GM13976 (cell line): ENCODE data around the gene SLC17A9.

Experiments used
- DNase-seq: peaks from one replicate; pipeline ENCODE4 v3.0.0; 2012; ENCODE audit warnings: low spot score
- CTCF ChIP-seq: IDR thresholded peaks from 2 replicates; pipeline ENCODE4 v1.5.1; 2012; ENCODE audit warnings: borderline replicate concordance, mild to moderate bottlenecking; ENCODE audit not compliant: insufficient read depth; ENCODE audit errors: extremely low read depth, missing control alignments, control extremely low read depth
- in situ Hi-C: fragments of 300-500 bp; cut with MboI; formaldehyde crosslinking; loops from one replicate; pipeline ENCODE4 v1.12.0; 2022; ENCODE audit warnings: low sequenced_read_pairs, mixed read lengths, inconsistent platforms; ENCODE audit not compliant: unreplicated experiment

Gene SLC17A9

GRCh38 chr20:62979876-62980373 lies 27.4 kb downstream of the SLC17A9 start:
- no peak for TF ChIP-seq CTCF
- in situ Hi-C loops, result no loop called here
- no peak for DNase-seq

- no peak for TF ChIP-seq CTCF
- DNase-seq, result no peak
- in situ Hi-C loops, result no loop called here
Measured at GRCh38 chr20:62980380-62980960, 28.0 kb downstream of the SLC17A9 start.

- no peak for TF ChIP-seq CTCF
- in situ Hi-C loops, result no loop called here
- no peak for DNase-seq
Measured at GRCh38 chr20:62980970-62981369, 28.5 kb downstream of the SLC17A9 start.

- DNase-seq, result no peak
- in situ Hi-C loops, result no loop called here
- TF ChIP-seq CTCF, result no peak
Measured at GRCh38 chr20:62982124-62983075, 29.9 kb downstream of the SLC17A9 start.

- in situ Hi-C loops, result no loop called here
- no peak for DNase-seq
- no peak for TF ChIP-seq CTCF
Measured at GRCh38 chr20:62983210-62983609, 30.7 kb downstream of the SLC17A9 start.

- in situ Hi-C loops, result no loop called here
- no peak for DNase-seq
- no peak for TF ChIP-seq CTCF
Measured at GRCh38 chr20:62984666-62985443, 32.3 kb downstream of the SLC17A9 start.
